ENCODE results near the gene CUL3. TPM values are rescaled to one million over a fixed set of nuclear protein-coding genes. Genes with fewer than 3 reads are reported as not detected.
A peak's percentile ranks its signal among the peaks of the same experiment; 100 is the strongest.
"Not testable (repeated sequence)": the region's sequence is repeated elsewhere in the genome, so short reads cannot be mapped to it uniquely, and the experiment has no call there.

The CUL3 gene
- total RNA-seq, 1 experiment from 2014 or later, result 77.2 TPM

- no peak for DNase-seq (ENCODE audit: low read depth)
Measured at GRCh38 chr2:224545884-224546644, 39.1 kb downstream of the CUL3 start.

GRCh38 chr2:224543939-224544338 lies 41.2 kb downstream of the CUL3 start:
- DNase-seq (ENCODE audit: low read depth), result no peak

GRCh38 chr2:224538561-224539138 lies 46.5 kb downstream of the CUL3 start:
- no peak for DNase-seq (ENCODE audit: low read depth)

- DNase-seq (ENCODE audit: low read depth), result no peak
Measured at GRCh38 chr2:224532931-224533330, 52.2 kb downstream of the CUL3 start.

GRCh38 chr2:224532441-224532840 lies 52.7 kb downstream of the CUL3 start:
- DNase-seq (ENCODE audit: low read depth), result no peak

GRCh38 chr2:224528171-224528570 lies 57.0 kb downstream of the CUL3 start:
- no peak for DNase-seq (ENCODE audit: low read depth)

- no peak for DNase-seq (ENCODE audit: low read depth)
Measured at GRCh38 chr2:224525774-224526173, 59.4 kb downstream of the CUL3 start.

GRCh38 chr2:224524657-224525056 lies 60.5 kb downstream of the CUL3 start:
- no peak for DNase-seq (ENCODE audit: low read depth)

- DNase-seq (ENCODE audit: low read depth), result no peak
Measured at GRCh38 chr2:224523626-224524577, 61.3 kb downstream of the CUL3 start.

GRCh38 chr2:224522483-224522882 lies 62.7 kb downstream of the CUL3 start:
- not testable (repeated sequence) for DNase-seq (ENCODE audit: low read depth)

- peak; percentile 28 for DNase-seq (ENCODE audit: low read depth)
Measured at GRCh38 chr2:224520064-224520463, 65.1 kb downstream of the CUL3 start.

GRCh38 chr2:224518806-224519580 lies 66.2 kb downstream of the CUL3 start:
- peak; percentile 18 for DNase-seq (ENCODE audit: low read depth)

- no peak for DNase-seq (ENCODE audit: low read depth)
Measured at GRCh38 chr2:224517963-224518362, 67.2 kb downstream of the CUL3 start.

GRCh38 chr2:224516393-224516792 lies 68.8 kb downstream of the CUL3 start:
- DNase-seq (ENCODE audit: low read depth), result not testable (repeated sequence)

- DNase-seq (ENCODE audit: low read depth), result no peak
Measured at GRCh38 chr2:224513991-224514390, 71.2 kb downstream of the CUL3 start.

GRCh38 chr2:224507789-224508188 lies 77.4 kb downstream of the CUL3 start:
- DNase-seq (ENCODE audit: low read depth), result no peak

- no peak for DNase-seq (ENCODE audit: low read depth)
Measured at GRCh38 chr2:224506494-224506893, 78.7 kb downstream of the CUL3 start.

- no peak for DNase-seq (ENCODE audit: low read depth)
Measured at GRCh38 chr2:224498991-224499390, 86.2 kb downstream of the CUL3 start.

GRCh38 chr2:224492531-224492930 lies 92.6 kb downstream of the CUL3 start:
- no peak for DNase-seq (ENCODE audit: low read depth)

GRCh38 chr2:224487940-224488339 lies 97.2 kb downstream of the CUL3 start:
- not testable (repeated sequence) for DNase-seq (ENCODE audit: low read depth)

Data from HT1080 (cell line).